Activated CD8-positive, alpha-beta T cell treated with anti-CD3 and anti-CD28 coated beads for 36 hours (primary cell): ENCODE measurements around the gene CCDC86. TPM values are rescaled to one million over a fixed set of nuclear protein-coding genes. Genes with fewer than 3 reads are reported as not detected.

Source experiments
- ATAC-seq: fragments of 200-7000 bp; cut with Tn5 transposase; one replicate; pipeline ENCODE4 v1.10.0; 2021; ENCODE audit warnings: mild to moderate bottlenecking, moderate library complexity
- CTCF ChIA-PET: fragments of 350-600 bp; sonication (Branson Sonifier 250); formaldehyde crosslinking; loops from one replicate; lab custom pipeline; 2021; ENCODE audit warnings: antibody characterized with exemption; lab: Charles Lee
- POLR2A ChIA-PET: fragments of 350-600 bp; sonication (Branson Sonifier 250); formaldehyde crosslinking; loops from one replicate; lab custom pipeline; 2021; ENCODE audit warnings: antibody characterized with exemption; lab: Charles Lee
- DNase-seq: peaks from one replicate; pipeline ENCODE4 v3.0.0-alpha.2; 2020
- H3K27ac Mint-ChIP-seq: one replicate; pipeline ENCODE4 v1.8.0; 2021; ENCODE audit warnings: mild to moderate bottlenecking, mixed read lengths
- H3K27me3 Mint-ChIP-seq: one replicate; pipeline ENCODE4 v1.8.0; 2021; ENCODE audit warnings: mixed read lengths
- H3K36me3 Mint-ChIP-seq: one replicate; pipeline ENCODE4 v1.8.0; 2021; ENCODE audit warnings: low read depth, mixed read lengths
- H3K4me1 Mint-ChIP-seq: one replicate; pipeline ENCODE4 v1.8.0; 2021; ENCODE audit warnings: low read depth, mixed read lengths
- H3K4me3 Mint-ChIP-seq: one replicate; pipeline ENCODE4 v1.8.0; 2021; ENCODE audit warnings: mild to moderate bottlenecking, moderate library complexity, mixed read lengths
- H3K9me3 Mint-ChIP-seq: one replicate; pipeline ENCODE4 v1.8.0; 2021; ENCODE audit warnings: mixed read lengths
- intact Hi-C: fragments of 100-400 bp; cut with micrococcal nuclease; formaldehyde crosslinking; loops from one replicate; pipeline ENCODE4 v1.10.0; 2022
- total RNA-seq, 2 experiments: library from RNA; stranded (reverse); gene quantifications; one replicate each; pipeline ENCODE4 v1.2.3, GENCODE V29; 2021
- TF ChIP-seq, protein P1 (sequence below): fragments of 200-600 bp; IDR thresholded peaks from one replicate; pipeline ENCODE4 v1.8.0; 2022; ENCODE audit warnings: antibody characterized with exemption, mild to moderate bottlenecking

The CCDC86 gene
- total RNA-seq, 2 experiments from 2014 or later, result 48.1 to 51.4 TPM

DNA sequence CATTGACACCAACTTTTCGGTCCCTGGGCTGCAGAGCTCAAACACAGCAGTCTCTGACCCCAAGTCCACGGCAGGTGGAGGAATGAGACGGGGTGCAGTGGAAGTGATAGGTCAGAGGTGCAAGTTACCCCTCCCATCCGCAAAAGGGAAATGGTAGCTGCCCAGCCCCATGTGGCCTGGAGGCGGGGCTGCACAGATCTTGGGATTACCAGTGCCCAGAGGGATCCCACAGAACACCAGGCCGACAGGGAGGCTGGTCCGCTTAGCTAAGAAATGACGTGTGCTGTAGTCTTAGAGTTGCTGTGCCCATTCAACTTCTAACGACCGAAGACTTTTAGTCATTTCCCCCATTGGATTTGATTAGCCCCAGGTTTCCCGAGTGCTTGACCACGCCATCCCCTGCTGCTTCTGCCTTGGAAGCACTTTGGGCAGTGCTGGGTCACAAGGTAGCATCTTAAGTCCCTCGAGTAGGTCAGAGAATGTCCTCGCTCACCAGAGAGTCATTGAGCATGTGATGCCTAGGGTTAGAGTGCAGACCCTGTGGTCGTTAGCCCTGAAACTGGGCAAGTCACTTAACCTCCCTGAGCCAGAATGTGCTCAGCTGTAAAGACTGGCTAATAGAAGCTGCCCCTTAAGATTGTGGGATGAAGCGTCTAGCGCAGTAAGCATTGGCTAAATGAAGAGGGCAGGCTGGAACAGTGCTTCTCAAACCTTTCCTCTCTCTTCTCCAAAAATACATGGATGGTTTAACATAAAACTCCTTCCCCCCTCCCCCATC lies 9.6 kb downstream of the CCDC86 start:
- peaks cover 43% of the 10 kb centered on the region for H3K36me3 Mint-ChIP-seq
- H3K4me1 Mint-ChIP-seq, result peaks cover 5% of the 10 kb centered on the region
- ChIA-PET CTCF (interaction anchor here (1.0 to 3.0 kb wide), 2 partner anchors 21 to 48 kb away, joined by 3 to 11 read pairs; no protein-coding TSS in a partner anchor), POLR2A (interaction anchor here (0.9 to 2.0 kb wide), 5 partner anchors 9 to 54 kb away, joined by 3 to 5 read pairs (median 3); partner anchors contain the start of gene ZP1)
- H3K9me3 Mint-ChIP-seq, result no peaks in the 10 kb centered on the region
- H3K27ac Mint-ChIP-seq, result no peak overlapping the region
- H3K27me3 Mint-ChIP-seq, result no peaks in the 10 kb centered on the region
- ATAC-seq (no peak), DNase-seq (no peak)
- H3K4me3 Mint-ChIP-seq, result no peak overlapping the region
- TF ChIP-seq, protein P1, sequence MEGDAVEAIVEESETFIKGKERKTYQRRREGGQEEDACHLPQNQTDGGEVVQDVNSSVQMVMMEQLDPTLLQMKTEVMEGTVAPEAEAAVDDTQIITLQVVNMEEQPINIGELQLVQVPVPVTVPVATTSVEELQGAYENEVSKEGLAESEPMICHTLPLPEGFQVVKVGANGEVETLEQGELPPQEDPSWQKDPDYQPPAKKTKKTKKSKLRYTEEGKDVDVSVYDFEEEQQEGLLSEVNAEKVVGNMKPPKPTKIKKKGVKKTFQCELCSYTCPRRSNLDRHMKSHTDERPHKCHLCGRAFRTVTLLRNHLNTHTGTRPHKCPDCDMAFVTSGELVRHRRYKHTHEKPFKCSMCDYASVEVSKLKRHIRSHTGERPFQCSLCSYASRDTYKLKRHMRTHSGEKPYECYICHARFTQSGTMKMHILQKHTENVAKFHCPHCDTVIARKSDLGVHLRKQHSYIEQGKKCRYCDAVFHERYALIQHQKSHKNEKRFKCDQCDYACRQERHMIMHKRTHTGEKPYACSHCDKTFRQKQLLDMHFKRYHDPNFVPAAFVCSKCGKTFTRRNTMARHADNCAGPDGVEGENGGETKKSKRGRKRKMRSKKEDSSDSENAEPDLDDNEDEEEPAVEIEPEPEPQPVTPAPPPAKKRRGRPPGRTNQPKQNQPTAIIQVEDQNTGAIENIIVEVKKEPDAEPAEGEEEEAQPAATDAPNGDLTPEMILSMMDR, result no peak
- intact Hi-C loops, result no loop called here

DNA sequence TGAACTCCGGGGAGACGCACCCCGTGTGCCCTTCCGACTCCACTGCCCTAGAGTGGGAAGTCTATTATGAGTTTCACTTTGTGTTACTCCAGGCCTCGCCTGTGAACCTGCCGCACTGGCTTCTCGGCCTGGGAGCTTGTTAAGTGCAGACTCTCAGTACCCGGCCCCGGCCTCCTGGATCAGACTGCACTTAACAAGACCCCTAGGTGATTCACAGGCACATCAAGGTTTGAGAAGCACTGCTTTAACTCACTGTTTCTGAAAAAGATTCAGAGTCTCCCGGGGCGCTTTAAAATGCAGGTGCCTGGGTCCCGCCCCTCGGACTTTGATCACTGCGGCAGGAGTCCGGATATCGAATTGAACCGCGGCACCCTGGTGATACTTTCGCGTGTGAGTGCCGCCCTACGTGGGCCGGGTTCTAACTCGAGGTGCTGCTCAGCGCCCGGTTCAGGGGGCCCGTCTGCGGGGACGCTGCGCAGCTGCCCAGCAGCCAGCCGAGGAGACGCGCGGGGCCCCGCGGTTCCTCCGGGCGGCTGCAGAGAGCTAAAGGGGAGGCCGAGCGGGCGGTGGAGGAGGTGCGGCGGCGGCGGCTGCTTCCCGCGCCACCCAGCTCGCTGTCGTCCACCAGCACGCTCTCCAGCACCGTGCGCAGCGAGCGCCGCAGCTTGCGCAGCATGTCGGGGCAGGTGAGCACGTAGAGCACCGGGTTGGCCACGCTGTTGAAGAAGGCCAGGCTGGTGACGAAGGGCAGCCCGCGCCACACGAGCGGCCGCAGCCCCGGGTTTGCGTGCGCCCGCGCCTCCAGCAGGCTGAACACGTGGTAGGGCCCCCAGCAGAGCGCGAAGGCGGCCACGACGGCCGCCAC lies 10.4 kb downstream of the CCDC86 start:
- Mint-ChIP-seq H3K4me1 (peaks cover 4% of the 10 kb centered on the region), H3K27ac (no peak overlapping the region), H3K36me3 (peaks cover 38% of the 10 kb centered on the region), H3K9me3 (no peaks in the 10 kb centered on the region), H3K27me3 (no peaks in the 10 kb centered on the region), H3K4me3 (no peak overlapping the region)
- CTCF ChIA-PET, result interaction anchor here (3.0 kb wide), 1 partner anchor 21 kb away, joined by 11 read pairs; no protein-coding TSS in a partner anchor
- ATAC-seq, result no peak
- intact Hi-C loops, result no loop called here
- TF ChIP-seq, protein P1, result no peak
- DNase-seq, result no peak
- POLR2A ChIA-PET, result interaction anchor here (1.4 to 2.0 kb wide), 2 partner anchors 15 to 23 kb away, joined by 3 to 5 read pairs; partner anchors contain the start of gene ZP1

DNA sequence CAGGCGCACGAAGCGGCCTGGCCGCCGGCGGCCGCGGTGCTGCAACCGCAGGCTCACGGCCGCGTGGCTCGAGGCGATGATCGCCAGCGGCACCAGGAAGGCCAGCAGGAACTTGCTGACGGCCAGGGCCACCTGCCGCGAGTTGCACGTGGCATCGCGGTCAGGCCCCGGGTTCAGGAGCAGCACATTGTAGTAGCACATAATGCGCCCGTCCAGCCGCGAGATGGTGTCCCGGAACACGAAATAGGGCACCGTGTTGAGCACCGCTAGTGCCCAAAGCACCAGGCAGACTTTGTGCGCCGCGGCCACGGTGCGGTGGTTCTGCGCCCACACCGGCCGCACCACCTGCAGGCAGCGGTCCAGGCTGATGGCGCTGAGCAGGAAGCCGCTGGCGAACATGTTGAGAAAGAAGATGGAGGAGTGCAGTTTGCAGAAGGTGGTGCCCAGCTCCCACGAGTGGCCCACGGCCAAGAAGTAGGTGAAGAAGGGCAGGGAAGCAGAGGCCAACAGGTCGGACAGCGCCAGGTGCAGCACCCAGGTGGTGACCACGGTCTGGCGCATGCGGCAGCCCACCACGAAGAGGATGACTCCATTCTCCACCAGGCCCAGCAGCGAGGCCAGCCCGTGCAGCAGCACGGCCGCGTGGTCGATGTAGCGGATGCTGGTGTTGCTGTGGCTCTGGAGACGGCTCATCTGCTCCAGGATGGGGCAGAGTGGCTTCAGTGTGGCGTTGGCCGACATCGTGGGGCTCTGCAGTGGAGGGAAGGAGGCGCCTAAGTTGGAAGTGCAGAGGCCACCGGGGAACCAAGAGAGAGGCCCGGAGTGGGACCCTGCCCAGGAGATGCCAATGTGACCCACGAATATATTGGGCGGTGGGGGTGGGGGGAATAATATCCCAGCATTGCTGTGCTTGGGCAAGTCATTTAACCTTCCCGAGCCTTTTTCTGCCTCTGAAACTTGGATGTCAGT lies 11.4 kb downstream of the CCDC86 start:
- Mint-ChIP-seq H3K27me3 (no peaks in the 10 kb centered on the region), H3K4me1 (peaks cover 12% of the 10 kb centered on the region), H3K27ac (no peak overlapping the region), H3K9me3 (no peaks in the 10 kb centered on the region), H3K4me3 (no peak overlapping the region), H3K36me3 (peaks cover 32% of the 10 kb centered on the region)
- TF ChIP-seq, protein P1, result no peak
- ChIA-PET CTCF (no interaction called here), POLR2A (no interaction called here)
- intact Hi-C loops, result no loop called here
- ATAC-seq (no peak), DNase-seq (no peak)

DNA sequence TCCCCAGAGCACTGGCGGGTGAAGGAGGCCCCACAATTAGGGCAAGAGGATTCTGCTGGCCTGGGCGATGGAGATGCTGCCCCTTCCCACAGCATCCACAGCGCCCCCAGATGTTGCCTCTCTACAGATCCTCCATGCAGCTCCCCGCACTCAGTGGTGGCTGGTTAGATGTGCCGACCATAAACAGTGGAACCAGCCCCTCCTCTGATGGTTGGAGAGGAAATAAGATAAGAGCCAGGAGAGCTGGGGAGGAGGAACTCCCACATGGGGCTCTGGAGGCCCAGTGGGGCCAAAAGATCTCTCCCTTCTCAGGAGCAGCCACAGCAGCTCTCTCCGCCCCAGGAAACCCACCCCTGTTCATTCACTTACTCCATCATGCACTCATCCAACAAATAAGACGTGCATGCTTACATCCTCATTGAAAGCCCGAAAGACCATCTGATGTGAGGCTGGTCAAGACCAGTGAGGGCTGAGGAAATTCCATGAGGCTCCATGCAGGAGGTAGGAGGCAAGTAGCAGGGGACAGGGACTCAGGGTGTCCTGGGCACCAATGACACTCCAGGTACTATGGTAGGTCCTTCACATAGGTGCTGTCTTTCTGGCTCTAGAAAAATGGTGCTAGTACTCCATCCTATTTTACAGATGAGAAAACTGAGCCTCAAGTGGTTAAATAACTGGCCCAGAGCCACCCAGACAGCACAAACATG lies 12.4 kb downstream of the CCDC86 start:
- H3K27me3 Mint-ChIP-seq, result no peaks in the 10 kb centered on the region
- DNase-seq (no peak), ATAC-seq (no peak)
- TF ChIP-seq, protein P1, result no peak
- intact Hi-C loops, result no loop called here
- H3K36me3 Mint-ChIP-seq, result peaks cover 26% of the 10 kb centered on the region
- H3K9me3 Mint-ChIP-seq, result no peaks in the 10 kb centered on the region
- no peak overlapping the region for H3K4me3 Mint-ChIP-seq
- no peak overlapping the region for H3K27ac Mint-ChIP-seq
- peaks cover 22% of the 10 kb centered on the region for H3K4me1 Mint-ChIP-seq
- CTCF ChIA-PET, result interaction anchor here (2.9 kb wide), 1 partner anchor 45 kb away, joined by 12 read pairs; no protein-coding TSS in a partner anchor
- POLR2A ChIA-PET, result no interaction called here
